ENCODE measurements around the gene FEM1C. TPM values are rescaled to one million over a fixed set of nuclear protein-coding genes. Genes with fewer than 3 reads are reported as not detected.

The FEM1C gene
- total and polyA plus RNA-seq, 9 of the 15 experiments (the other 6 are each of a cell fraction or from before 2014, with no cell fraction given): 1.4 to 9.3 (median 4.3) TPM

GRCh38 chr5:115489733-115490132 is 54.8 kb downstream of the FEM1C start:
- Histone ChIP-seq H3K27ac (ENCODE audit: extremely low read depth, low read depth, low read length) (no peak overlapping the region), H3K9me3 (replicated peaks; ENCODE audit: control insufficient read depth, insufficient read depth, low read depth, low read length) (no peaks in the 10 kb centered on the region), H4K20me1 (replicated peaks; ENCODE audit: control insufficient read depth, insufficient read depth, low read length) (no peaks in the 10 kb centered on the region), H3K36me3 (ENCODE audit: control insufficient read depth, insufficient read depth, low read length) (no peaks in the 10 kb centered on the region), H3K4me3 (no peak overlapping the region), H3K27me3 (ENCODE audit: control insufficient read depth in 2 of 2, insufficient read depth in 2 of 2, low read length in 2 of 2) (peaks cover 0 to 11% of the 10 kb centered on the region in 2 experiments; a peak in 4 of 5 replicates), H3K79me2 (ENCODE audit: control insufficient read depth, insufficient read depth, low read length) (no peaks in the 10 kb centered on the region), H3K9me1 (ENCODE audit: control insufficient read depth, insufficient read depth, low read length) (no peaks in the 10 kb centered on the region), H3K4me2 (ENCODE audit: insufficient read depth, low read length) (no peak overlapping the region), H2AFZ (ENCODE audit: low read depth, low read length) (no peak overlapping the region), H3K9ac (ENCODE audit: insufficient read depth in 1 of 2, low read depth in 2 of 2, low read length in 2 of 2) (no peak overlapping the region), H3K4me1 (replicated peaks in 1 of 2; ENCODE audit: control insufficient read depth in 2 of 2, insufficient read depth in 2 of 2, low read length in 2 of 2) (no peaks in the 10 kb centered on the region)
- in situ Hi-C loops (cut with MboI): no loop called here
- no peak for ATAC-seq
- BruUV-seq (replicated peaks): no TSS peak
- CTCF ChIA-PET (ENCODE audit: low intra/inter-chr PET ratio): no interaction called here
- DNase-seq (ENCODE audit: extremely low read depth in 1 of 4, low spot score in 3 of 4): no peak
- intact Hi-C loops (cut with micrococcal nuclease): no loop called here
- POLR2A ChIA-PET: no interaction called here
- no peak for FAIRE-seq
- TF ChIP-seq HNRNPH1 (optimal IDR thresholded peaks at IDR 0.05; ENCODE audit: low read depth, low read length) (no peak), EZH2 (IDR thresholded peaks at IDR 0.05; ENCODE audit: borderline replicate concordance, low read depth, low read length) (no peak), PREB (CRISPR knock-in tag; IDR thresholded peaks at IDR 0.05) (no peak), MLX (CRISPR knock-in tag; conservative IDR thresholded peaks at IDR 0.05) (no peak), SMAD3 (CRISPR knock-in tag; conservative IDR thresholded peaks at IDR 0.05) (no peak), CREB3L1 (IDR thresholded peaks at IDR 0.05; ENCODE audit: borderline replicate concordance, low read depth) (no peak), MYNN (IDR thresholded peaks at IDR 0.05) (no peak), MYNN (CRISPR knock-in tag; IDR thresholded peaks at IDR 0.05) (no peak), ERF (CRISPR knock-in tag; IDR thresholded peaks at IDR 0.05) (no peak), UBTF (IDR thresholded peaks at IDR 0.05; ENCODE audit: borderline replicate concordance in 1 of 2, low read depth in 2 of 2, low read length in 2 of 2) (no peak), PHB (CRISPR knock-in tag; IDR thresholded peaks at IDR 0.05) (no peak)
